NCI-H1092 treated with DMSO at 0.1 percent for 48 hours (cell line): Measurements from ENCODE around the gene GALM.
"Not testable (repeated sequence)": the region's sequence is repeated elsewhere in the genome, so short reads cannot be mapped to it uniquely, and the experiment has no call there.

Source experiments
- DNase-seq: peaks from one replicate; lab custom pipeline; 2025; lab: John Stamatoyannopoulos, UW

The GALM gene

DNA sequence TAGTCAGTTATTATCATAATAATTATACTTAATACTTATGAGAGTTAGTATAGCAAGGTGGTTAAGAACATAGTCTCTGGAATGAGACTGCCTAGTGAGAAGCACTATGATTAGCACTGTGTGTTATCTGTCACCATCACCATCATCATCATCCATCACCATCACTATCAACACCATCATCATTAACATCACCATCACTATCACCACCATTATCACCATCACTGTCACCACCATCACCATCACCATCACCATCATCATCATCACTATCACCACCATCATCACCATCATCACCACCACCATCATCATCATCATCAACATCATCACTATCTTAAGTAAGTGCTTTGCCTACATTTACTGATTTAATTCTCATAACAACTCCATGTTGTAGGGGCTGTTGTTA, 45.6 kb downstream of the GALM start:
- DNase-seq, result no peak

DNA sequence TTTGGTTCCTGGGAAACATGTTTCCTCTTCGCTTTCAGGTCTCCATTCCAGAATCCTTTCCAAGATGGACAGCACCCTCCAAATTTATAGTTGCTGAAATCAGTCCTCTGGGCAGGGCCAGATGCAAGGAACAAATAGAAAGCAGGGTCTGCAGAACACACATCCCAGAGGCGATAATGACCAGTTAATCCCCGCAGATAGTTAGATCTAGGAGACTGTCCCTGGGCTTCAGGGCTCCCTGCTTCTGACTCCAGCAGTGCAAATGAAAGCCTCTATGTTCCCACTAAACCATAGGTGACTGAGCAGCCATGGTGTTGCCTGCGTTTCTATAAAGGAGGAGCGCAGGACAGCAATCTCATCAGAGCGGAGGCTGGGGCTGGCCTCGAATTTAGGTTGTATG, 46.5 kb downstream of the GALM start:
- DNase-seq, result no peak

DNA sequence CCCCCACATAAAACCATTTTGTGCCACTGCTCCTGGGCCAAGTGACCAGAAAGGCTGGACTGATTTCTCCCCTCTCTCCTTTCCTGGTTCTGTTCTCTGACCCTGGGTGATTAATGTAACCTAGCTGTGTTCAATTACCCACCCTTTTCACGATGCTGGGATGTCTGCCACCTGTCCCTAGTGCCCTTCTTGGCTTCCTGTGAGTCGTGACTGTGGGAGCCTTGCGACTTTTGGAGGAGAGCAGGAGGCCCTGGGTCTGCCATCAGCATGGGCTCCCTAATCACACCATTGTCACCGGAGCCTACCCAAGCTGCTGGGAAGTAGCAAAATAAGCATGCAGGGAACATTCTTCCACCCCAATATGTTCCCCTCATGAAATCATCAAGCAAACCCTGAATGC, 47.0 kb downstream of the GALM start:
- no peak for DNase-seq

DNA sequence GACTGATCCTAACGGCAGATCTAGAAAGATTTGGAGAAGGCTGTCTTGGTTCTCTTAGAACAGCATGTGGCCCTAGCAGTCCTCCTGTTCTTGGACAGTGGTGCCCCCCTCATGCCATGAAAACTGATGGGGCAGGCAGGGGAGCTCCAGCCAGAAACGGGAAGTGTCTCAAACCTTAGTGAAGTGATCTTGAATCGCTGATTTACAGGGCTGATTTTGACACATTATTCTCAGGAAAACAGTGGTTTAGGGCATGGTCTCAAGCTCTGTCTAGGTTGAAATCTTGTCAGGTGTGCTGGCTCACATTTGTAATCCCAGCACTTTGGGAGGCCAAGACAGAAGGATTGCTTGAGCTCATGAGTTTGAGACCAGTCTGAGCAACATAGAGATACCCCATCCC, 47.4 kb downstream of the GALM start:
- no peak for DNase-seq

DNA sequence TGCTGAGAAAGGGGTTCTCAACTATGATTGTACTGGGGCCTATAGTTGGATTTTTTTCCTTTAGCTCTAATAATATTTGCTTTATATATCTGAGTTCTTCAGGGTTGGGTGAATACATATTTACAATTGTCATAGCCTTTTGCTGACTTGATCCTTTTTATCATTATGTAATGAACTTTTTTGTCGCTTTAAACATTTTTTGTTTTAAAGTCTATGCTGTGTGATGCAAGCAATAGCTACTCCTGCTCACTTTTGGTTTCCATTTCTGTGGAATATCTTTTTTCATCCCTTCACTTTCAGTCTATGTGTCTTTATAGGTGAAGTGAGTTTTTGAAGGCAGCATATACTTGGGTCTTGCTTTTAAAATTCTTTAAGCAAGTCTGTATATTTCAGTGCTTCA, 49.0 kb downstream of the GALM start:
- DNase-seq, result not testable (repeated sequence)

DNA sequence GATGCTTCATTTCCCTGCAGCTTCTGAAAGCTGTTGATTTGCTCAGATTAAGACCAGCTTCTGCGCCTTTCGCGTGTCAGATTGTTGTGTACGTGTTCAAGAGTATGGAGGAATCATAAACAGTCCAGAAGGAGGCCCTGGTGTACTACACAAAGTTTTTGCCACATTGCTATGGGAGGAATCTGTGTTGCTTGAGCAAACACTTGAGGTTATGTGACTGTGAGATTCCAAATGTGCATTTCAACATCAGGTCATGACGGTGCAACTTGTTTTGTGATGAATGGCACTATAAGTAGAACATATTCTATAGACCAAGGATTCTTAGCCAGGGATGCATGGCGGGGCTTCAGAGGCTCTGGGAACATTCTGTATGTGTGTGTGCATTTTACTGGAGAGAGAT, 50.3 kb downstream of the GALM start:
- DNase-seq, result no peak

DNA sequence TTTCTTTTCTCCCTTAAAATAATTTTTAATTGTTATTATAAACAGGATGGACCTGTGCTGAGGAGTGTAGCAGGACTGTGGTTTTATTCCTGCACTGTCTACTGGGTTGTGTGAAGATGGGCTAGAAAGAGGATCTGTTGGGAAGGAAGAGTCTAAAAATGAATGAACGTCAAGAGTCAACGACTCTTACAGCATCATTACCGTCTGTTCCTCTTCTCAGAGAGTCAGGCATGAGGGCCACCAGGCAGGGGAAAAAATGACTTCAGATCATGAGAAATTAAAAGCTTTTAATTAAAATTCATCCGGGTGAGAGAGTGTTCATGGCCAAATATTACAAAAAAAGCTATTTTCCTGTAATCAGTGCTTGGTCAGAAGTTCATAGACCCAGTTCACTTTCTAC, 52.7 kb downstream of the GALM start:
- no peak for DNase-seq

DNA sequence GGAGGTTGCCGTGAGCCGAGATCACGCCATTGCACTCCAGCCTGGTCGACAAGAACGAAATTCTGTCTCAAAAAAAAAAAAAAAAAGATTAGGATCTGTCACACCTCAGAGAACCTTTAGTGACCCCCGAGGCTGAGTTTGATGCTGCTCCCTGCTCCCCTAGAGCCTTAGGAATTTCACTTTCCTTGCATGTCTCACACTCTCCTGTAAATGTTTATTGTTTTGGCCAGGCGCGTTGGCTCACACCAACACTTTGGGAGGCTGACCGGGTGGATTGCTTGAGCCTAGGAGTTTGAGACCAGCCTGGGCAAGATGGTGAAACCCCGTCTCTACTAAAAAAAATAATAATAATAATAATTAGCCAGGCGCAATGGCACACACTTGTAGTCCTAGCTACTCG, 53.8 kb downstream of the GALM start:
- no peak for DNase-seq

DNA sequence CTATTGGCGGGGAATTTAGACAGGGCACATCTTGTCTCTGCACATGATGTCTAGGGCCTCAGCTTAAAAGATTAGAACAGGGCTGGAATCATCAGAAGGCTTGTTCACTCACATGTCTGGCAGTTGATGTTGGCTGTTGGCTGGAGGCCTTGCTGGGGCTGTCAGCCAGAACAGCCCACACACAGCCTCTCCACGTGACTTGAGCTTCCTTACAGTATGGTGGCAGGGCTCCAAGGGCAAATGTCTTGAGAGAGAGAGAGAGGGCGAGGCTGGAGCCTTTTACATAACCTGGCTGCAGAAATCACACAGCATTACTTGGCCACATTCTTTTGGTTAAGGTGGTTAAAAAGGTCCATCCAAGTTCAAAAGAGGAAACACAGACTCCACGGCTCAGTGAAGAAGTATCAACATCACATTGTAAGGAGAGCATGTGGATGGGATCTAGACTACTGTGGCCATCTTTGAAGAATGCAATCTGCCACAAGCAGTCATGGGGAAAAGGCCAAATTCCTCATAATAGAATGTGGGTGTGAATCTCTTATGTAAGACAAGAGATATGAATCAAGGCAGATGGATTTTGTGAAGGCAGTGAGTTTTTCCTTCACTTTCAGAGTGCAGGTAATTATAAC, 54.8 kb downstream of the GALM start:
- DNase-seq, result peak; percentile 5

DNA sequence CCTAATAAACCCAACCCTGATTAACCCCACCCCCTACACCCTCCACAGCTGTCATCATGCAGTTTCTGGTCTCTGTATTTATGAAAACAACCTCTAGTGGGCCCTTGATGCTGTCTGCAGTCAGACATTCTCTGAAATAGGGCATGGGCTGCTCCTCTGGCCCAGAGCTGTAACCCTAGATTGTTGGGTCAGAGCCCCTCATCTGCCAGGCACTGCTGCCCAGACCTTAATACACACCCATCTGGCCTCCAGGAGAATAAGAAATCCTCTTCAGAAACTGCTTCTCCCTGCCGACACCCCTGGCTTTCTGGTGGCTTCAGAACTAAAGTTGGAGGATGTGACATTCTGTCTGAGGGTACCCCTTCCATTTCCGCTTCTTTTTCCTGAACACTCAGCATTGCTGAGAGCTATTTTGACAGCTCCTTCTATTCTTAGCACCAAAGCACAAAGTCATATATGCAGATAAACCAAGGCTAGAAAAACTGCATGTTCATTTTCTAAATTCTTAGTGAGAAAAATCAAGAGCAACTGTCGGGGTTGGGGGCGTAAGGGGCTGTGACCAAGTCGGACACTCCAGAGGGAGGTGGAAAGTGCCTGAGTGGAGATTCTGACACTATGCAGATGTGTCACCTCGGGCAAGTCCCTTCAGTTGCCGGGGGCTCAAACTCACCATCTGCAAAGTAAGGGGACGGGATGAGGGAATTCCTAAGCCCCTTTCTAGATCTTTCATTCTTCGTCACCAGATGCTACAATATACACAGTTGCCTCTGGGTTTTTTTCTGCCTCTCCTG, 56.6 kb downstream of the GALM start:
- no peak for DNase-seq

DNA sequence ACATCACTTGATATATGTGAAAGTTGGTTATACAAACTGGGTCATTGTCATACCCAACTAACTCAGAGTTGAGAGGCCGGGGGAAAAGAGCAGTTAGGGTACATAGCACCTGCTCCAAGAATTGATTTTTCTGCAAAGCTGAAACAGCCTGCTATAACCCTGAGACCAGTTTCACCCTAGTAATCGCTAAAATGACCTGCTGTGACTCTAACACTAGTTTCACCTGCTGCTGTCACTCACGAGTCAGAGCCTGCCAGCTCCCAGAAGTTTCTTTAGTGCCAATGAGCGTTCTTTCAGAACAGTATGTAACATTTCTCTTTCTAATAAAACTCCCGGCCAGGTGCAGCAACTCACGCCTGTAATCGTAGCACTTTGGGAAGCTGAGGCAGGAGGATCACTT, 57.3 kb downstream of the GALM start:
- DNase-seq, result no peak

DNA sequence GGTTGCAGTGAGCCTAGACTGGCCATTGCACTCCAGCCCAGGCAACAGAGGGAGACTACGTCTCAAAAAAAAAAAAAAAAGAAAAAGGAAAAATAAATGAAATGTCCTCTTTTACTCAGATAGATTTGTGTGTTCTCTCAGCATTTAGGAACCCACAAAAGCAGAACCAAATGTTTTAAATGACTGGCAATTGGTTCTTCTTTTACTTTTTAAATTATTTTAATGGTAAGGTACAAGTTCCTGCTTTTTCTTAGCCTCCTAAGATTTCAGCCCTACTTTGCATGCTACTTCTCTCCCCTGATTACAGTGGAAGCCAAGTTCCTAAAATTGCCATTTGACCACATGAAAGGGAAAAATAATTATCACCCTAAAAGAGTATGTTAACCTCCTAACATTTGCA, 61.7 kb downstream of the GALM start:
- no peak for DNase-seq

DNA sequence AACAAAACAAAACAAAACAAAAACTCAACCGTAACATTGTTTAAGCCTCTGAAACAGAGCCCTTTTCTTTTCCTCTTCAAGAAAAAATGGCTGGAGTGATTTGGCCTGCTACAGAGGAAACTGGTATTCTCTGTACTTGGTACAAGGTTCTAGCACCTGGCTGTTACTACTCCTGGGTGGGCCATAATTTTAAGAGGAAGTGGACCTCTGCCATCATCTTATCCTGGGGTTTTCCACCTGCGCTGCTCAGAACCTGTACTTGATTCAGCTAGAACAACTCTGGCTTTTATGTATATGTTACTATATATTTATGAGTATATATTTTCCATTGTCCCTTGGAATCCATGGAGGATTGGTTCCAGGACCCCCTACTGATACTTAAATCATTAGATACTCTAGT, 62.8 kb downstream of the GALM start:
- no peak for DNase-seq

DNA sequence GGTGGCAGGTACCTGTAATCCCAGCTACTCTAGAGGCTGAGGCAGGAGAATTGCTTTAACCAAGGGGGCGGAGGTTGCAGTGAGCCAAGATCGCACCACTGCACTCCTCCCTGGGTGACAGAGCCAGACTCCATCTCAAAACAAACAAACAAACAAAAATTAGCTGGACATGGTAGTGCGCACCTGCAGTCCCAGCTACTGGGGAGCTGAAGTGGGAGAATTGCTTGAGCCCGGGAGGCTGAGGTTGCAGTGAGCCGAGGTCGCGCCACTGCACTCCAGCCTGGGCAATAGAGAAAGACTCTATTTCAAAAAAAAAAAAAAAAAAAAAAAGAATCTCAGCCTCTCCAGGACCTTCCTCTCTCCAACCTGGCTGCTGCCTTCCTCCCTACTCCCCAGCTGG, 65.2 kb downstream of the GALM start:
- DNase-seq, result no peak

DNA sequence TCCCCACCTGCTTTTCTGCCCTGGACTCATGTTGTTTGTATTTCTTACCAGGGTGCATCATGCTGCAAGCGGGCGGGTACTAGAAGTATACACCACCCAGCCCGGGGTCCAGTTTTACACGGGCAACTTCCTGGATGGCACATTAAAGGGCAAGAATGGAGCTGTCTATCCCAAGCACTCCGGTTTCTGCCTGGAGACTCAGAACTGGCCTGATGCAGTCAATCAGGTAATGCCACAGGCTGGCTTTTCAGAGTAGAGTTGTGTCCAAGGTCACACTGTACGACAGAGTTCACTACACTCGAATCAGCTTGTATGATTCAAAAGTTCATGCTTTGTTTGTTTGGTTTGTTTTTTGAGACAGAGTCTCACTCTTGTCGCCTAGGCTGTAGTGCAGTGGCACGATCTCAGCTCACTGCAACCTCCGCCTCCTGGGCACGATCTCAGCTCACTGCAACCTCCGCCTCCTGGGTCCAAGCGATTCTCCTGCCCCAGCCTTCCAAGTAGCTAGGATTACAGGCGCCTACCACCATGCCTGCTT, 65.8 kb downstream of the GALM start:
- no peak for DNase-seq

DNA sequence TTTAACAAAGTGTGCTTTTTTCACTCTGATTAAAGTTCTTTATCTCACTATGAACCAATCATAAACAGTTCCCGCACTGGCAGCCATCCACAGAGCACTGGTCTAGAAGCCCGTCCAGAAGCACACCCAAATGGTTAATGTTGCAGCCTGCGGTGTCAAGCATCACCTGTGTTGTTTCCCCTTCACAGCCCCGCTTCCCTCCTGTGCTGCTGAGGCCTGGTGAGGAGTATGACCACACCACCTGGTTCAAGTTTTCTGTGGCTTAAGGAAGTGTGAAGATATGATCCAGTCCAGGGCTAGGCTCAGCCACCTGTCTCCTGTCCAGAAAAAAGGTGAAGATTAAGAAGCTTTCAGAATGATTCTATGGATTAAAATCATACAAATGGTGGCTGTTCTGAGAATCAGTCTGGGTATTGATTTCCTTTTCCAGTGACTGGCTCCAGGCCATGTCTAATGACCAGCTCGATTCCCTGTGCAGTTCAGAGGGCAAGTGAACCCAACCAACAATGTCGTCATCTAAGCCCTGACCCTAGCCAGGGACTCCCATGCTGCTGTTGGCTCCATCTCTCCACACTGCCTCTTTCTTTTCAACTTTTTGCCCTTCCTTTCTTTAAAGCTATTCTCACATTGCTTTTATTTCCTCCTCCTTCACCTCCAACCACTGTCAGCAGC, 67.5 kb downstream of the GALM start:
- no peak for DNase-seq

DNA sequence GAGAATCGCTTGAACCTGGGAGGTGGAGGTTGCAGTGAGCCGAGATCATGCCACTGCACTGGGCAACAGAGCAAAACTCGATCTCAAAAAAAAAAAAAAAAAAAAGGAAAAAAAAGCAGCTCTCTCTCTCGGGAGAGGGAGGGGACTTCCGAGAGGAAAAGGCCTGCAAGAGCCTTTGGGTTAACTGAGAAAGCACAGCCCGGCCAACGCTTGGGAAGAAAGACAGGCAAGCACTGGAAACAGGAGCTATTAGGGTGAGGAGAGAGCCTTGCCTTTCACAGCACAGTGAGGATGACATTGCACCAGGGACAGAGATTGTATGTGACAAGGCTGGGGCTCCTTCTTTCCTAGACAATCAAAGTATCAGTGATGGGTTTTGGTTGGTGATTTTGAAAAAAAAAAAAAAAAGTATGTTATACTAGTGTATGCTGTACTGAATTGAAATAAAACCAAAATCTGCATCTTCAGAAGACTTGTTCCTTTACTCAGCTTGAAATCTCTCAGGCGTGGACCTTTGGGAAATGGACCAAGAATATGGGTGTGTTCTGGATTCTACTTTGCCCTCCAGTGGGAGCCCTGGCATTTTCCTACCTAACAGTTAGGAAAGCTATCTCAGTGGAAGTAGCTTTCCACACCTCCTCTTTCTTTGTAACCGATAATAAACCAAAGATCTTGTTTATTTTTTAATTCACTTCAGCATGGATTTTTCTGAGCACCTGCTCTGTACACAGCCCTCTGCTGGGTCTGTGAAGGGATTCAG, 68.6 kb downstream of the GALM start:
- no peak for DNase-seq

DNA sequence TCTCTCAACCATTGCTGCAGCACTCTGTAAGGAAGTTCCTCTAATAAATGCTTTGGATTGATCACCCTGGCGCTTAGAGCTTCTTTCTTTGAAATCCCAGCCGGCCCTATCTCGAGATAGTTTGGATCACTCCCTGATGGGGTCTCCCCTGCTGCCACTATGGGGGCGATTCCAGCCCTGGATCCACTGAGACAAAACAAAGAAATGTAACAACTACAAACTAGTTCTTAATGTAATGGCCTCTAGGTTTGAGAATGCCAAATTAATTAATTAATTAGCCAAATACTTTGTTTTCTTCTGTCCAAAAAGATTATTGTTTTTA, 70.0 kb downstream of the GALM start:
- DNase-seq, result no peak

DNA sequence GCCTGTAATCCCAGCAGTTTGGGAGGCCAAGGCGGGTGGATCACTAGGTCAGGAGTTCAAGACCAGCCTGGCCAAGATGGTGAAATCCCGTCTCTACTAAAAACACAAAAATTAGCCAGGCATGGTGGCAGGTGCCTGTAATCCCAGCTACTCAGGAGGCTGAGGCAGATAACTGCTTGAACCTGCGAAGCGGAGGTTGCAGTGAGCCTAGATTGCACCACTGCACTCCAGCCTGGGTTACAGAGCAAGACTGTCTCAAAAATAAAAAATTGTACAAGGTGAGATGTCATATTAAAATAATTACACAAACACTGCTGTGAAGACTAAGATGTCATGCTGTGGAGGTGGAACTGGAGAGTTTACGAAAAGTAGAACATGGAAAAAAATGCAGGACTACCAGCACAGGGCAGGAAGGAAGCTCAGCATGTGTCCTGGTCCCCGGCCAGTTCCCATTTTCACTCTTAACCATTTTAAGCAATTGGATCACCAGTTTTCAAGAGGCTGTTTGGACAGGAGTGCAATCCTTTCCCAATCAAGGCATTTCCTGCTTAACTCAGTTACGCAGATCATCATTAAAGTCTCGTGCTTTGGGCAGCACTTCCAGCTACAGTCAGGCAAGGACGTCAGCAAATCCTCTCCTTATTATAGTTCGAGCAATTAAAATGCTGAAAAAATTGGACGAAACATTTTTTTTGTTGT, 71.2 kb downstream of the GALM start:
- not testable (repeated sequence) for DNase-seq

DNA sequence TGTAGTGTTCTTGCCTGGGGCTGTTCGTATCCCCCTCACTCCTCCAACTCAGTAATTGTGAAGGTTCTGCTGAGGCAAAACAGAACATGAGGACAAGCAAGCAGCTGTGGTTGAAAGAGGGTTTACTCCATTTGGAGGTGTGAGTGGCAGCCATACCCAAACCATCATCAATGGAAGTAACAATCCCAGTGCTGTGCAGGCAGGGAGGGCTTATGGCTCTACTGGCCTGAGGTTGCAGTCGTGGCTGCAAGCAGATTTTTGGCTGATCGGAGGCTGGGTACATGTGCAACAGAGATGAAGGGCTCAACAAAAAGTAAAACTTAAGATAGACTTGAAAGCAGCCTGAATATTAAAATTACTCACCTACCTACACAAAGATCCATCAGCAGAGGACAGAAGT, 72.0 kb downstream of the GALM start:
- no peak for DNase-seq

DNA sequence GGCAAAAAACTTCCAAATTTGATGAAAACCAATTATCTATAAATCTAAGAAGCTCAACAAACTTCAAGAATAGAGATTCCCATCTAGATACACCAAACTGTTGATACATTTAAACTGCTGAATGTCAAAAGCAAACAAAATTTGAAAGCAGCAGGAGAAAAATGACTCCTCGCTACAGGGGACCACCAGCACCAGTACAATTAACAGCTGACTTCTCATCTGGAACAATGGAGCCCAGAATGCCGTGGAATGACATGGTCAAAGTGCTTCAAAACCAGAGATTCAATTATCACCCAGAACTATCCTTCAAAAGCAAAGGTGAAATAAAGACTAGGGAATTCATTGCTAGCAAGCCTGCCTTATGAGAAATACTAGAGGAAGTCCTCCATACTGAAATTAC, 73.6 kb downstream of the GALM start:
- no peak for DNase-seq
